IPS-11a (cell line): ENCODE results near the gene NUP153.

Experiments
- H3K4me3 ChIP-seq: one replicate; pipeline ENCODE4 v1.5.1; 2013; ENCODE audit warnings: low read depth, low read length, control low read depth

Gene NUP153

DNA sequence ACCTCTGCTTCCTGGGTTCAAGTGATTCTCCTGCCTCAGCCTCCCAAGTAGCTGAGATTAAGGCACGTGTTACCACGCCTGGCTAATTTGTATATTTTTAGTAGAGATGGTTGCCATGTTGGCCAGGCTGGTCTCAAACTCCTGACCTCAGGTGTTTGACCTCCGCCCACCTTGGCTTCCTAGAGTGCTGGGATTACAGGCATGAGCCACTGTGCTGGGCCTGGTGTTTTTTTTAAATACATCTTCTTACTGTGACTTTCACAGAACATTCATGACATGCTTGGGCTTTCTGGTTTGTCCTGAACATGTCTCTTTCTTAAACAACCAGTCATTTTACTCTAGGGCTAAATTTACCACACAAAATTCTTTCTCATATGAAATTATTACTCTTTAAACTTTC, 141.3 kb downstream of the NUP153 start:
- no peak overlapping the region for H3K4me3 ChIP-seq
